Measurements from ENCODE around the gene HSDL1. TPM values are rescaled to one million over a fixed set of nuclear protein-coding genes. Genes with fewer than 3 reads are reported as not detected.

Gene HSDL1
- total RNA-seq, 1 donor from 2014 or later: 31.0 TPM

- Histone ChIP-seq H3K4me1 (no peaks in the 10 kb centered on the region), H3K27ac (no peak overlapping the region), H3K27me3 (no peaks in the 10 kb centered on the region), H3K9me3 (no peaks in the 10 kb centered on the region), H3K4me3 (no peak overlapping the region), H3K36me3 (no peaks in the 10 kb centered on the region)
- ATAC-seq (no peak), DNase-seq (no peak)
- intact Hi-C loops (cut with DNase I): no loop called here
- no peak for TF ChIP-seq CTCF (IDR thresholded peaks at IDR 0.05)
These were observed 7.7 kb downstream of the HSDL1 start for GRCh38 chr16:84137287-84137686.

DNA sequence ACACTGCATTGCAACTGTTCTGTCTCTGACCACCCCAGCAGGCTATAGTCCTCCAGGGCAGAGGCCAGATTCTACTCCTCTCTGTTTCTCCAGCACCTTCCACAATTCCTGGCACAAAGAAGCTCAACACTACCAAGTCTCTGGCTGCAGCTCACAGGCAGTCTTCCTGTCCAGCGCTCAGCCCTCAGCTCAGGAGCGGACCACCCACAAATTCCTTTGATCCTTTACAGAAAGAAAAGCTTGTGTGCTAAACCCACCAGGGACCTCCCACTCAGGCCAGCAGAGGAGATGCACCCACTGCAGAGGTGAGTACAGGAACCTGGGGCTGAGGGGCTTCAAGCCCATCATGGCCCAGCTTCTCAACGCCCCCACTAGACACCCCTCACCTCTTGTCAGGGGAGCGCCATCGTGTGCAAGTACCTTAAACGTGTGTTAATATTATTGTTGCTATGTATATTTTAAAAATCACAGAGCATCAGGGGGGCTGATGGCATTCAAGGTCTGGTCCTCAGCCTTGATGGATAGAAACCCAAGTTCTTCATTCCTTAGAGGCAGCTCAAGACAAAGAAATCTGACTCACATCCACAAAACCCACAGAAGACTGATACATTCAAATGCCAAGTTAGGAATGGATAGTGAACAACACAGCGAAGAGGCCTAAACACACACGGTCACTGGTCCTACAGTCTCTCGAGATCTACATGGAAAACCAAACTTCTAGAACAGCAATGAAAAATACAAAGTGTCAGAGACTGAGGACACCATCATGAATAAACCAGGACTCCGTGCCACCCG lies 8.4 kb downstream of the HSDL1 start:
- Histone ChIP-seq H3K27ac (no peak overlapping the region), H3K4me1 (no peaks in the 10 kb centered on the region), H3K36me3 (no peaks in the 10 kb centered on the region), H3K4me3 (no peak overlapping the region), H3K27me3 (no peaks in the 10 kb centered on the region), H3K9me3 (no peaks in the 10 kb centered on the region)
- TF ChIP-seq CTCF (IDR thresholded peaks at IDR 0.05): no peak
- DNase-seq (no peak), ATAC-seq (no peak)
- intact Hi-C loops (cut with DNase I): no loop called here

DNA sequence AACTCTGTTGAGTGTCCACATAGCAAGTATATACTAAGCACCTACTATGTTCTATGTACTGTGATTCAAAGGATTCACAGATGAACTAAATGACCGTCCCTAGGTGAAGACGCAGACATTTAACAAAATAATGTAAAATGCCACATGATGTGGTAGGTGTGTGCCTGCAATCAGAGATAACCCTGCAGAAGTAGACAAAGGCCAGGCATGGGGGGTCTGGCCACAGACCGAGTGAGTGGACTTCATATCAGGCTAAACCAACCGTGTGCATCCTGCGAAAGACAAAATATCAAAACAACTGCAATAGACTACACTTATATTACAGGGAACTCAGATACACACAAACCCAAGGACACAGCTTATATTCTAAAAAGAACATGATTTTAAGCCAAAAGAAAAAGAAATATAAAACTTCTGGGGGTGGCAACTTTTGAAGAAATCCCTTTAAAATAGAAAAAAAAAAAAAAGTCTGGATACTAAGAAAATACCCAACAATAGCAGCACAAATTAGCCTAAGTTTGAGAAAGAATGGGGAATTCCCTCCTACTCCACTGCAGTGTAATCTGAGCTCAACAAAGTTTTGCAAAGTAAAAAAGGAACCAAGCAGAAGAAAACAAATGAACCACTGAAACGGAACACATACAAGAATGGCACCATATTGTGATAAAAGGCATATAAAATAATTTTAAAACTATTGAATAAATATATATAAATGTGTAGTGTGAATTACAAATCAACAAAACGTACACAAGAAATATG lies 12.3 kb downstream of the HSDL1 start:
- H3K27me3 ChIP-seq: no peaks in the 10 kb centered on the region
- intact Hi-C loops (cut with DNase I): no loop called here
- no peaks in the 10 kb centered on the region for H3K4me1 ChIP-seq
- no peak overlapping the region for H3K4me3 ChIP-seq
- peaks cover 29% of the 10 kb centered on the region for H3K36me3 ChIP-seq
- TF ChIP-seq CTCF (IDR thresholded peaks at IDR 0.05): no peak
- H3K9me3 ChIP-seq: no peaks in the 10 kb centered on the region
- DNase-seq (no peak), ATAC-seq (no peak)
- H3K27ac ChIP-seq: no peak overlapping the region

DNA sequence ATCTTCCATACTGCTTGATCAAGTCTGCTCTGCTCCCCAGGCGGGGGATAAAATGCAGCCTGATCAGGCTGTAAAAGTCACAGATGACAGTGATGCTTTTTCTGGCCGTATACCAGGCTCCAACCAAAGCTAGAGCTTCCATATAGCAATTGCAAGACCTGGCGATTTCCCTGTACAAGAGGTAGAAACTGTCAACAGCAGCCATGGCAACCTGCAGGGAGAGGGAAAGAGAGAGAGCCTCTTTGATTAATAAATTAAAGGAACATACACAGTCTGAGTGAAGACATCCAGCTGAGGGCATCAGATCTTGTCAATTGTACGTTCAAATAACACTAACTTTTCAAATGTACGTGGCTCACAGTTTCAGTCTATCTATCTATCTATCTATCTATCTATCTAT lies 13.9 kb downstream of the HSDL1 start:
- Histone ChIP-seq H3K36me3 (peaks cover 35% of the 10 kb centered on the region), H3K4me1 (no peaks in the 10 kb centered on the region), H3K27ac (no peak overlapping the region), H3K4me3 (no peak overlapping the region), H3K27me3 (no peaks in the 10 kb centered on the region), H3K9me3 (no peaks in the 10 kb centered on the region)
- no peak for TF ChIP-seq CTCF (IDR thresholded peaks at IDR 0.05)
- DNase-seq (no peak), ATAC-seq (no peak)
- intact Hi-C loops (cut with DNase I): no loop called here

DNA sequence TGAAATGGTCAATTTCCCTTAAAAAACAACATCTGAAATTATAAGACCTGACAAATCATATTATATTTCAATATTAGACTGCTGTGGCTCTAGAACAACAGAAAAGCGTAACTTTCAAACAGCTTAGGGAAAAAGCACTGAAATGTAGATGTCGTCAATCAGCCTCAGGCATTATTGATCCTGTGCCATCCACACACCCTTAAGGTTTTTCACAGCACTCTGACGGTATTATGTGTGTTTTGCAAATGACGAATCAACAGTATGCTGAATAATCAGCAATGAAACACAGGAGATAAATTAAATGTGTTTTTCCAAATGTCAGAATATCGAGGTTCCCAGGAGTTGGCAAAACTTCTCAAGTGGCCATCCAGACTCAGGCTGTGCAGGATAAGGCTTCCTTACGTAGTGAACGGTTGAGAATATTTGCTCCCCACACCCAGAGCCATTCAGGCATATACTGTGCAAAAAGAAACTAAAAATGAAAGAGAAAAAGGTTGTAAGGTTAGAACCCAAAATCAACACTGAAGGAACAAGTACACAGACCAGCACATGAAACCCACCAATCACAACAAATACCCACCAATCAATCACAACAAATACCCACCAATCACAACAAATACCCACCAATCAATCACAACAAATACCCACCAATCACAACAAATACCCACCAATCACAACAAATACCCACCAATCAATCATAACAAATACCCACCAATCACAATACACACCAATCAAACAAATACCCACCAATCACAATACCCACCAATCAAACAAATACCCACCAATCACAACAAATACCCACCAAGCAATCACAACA lies 20.5 kb downstream of the HSDL1 start:
- ATAC-seq (no peak), DNase-seq (no peak)
- Histone ChIP-seq H3K27ac (no peak overlapping the region), H3K4me3 (no peak overlapping the region), H3K27me3 (no peaks in the 10 kb centered on the region), H3K36me3 (peaks cover 45% of the 10 kb centered on the region), H3K4me1 (no peaks in the 10 kb centered on the region), H3K9me3 (no peaks in the 10 kb centered on the region)
- no peak for TF ChIP-seq CTCF (IDR thresholded peaks at IDR 0.05)
- intact Hi-C loops (cut with DNase I): no loop called here

Data from upper lobe of right lung (tissue), 1 donor.